Activated CD4-positive, alpha-beta T cell treated with anti-CD3 and anti-CD28 coated beads, Interleukin-2, amount 10 ng/mL, durations not matched to agents 24 days and 14 days (primary cell): Measurements from ENCODE around the gene LSM3. TPM values are rescaled to one million over a fixed set of nuclear protein-coding genes. Genes with fewer than 3 reads are reported as not detected.

ENCODE experiments used
- DNase-seq: peaks from one replicate; pipeline ENCODE4 v3.0.0; 2022
- H3K27ac Mint-ChIP-seq: one replicate; pipeline ENCODE4 v1.8.0; 2022; ENCODE audit warnings: mild to moderate bottlenecking, mixed read lengths
- H3K27me3 Mint-ChIP-seq: one replicate; pipeline ENCODE4 v1.8.0; 2022; ENCODE audit warnings: mixed read lengths
- H3K36me3 Mint-ChIP-seq: one replicate; pipeline ENCODE4 v1.8.0; 2022; ENCODE audit warnings: low read depth, mild to moderate bottlenecking, mixed read lengths
- H3K4me1 Mint-ChIP-seq: one replicate; pipeline ENCODE4 v1.8.0; 2021; ENCODE audit warnings: mixed read lengths
- H3K4me3 Mint-ChIP-seq: one replicate; pipeline ENCODE4 v1.8.0; 2022; ENCODE audit warnings: mild to moderate bottlenecking, moderate library complexity, mixed read lengths
- H3K9me3 Mint-ChIP-seq: one replicate; pipeline ENCODE4 v1.8.0; 2021; ENCODE audit warnings: mixed read lengths
- intact Hi-C: fragments of 100-400 bp; cut with micrococcal nuclease; formaldehyde crosslinking; loops from one replicate; pipeline ENCODE4 v1.15.1; 2023
- total RNA-seq: library from RNA; stranded (reverse); gene quantifications from 2 replicates; pipeline ENCODE4 v1.2.3, GENCODE V29; 2022

LSM3 gene
- total RNA-seq, 1 donor from 2014 or later, result 17.4 TPM

GRCh38 chr3:14243782-14244181 is 65.2 kb downstream of the LSM3 start:
- no peak overlapping the region for H3K4me3 Mint-ChIP-seq
- H3K36me3 Mint-ChIP-seq, result no peaks in the 10 kb centered on the region

GRCh38 chr3:14244521-14245247 is 66.1 kb downstream of the LSM3 start:
- H3K9me3 Mint-ChIP-seq, result no peaks in the 10 kb centered on the region

More at GRCh38 chr3:14243782-14244181, 65.2 kb downstream of the LSM3 start:
- Mint-ChIP-seq H3K9me3 (no peaks in the 10 kb centered on the region), H3K27ac (no peak overlapping the region), H3K27me3 (peaks cover 8% of the 10 kb centered on the region), H3K4me1 (no peaks in the 10 kb centered on the region)
- intact Hi-C loops, result no loop called here
- DNase-seq, result no peak

GRCh38 chr3:14245248-14245639 is 66.6 kb downstream of the LSM3 start:
- no peaks in the 10 kb centered on the region for H3K36me3 Mint-ChIP-seq
- H3K4me3 Mint-ChIP-seq, result no peak overlapping the region
- DNase-seq, result no peak
- H3K4me1 Mint-ChIP-seq, result no peaks in the 10 kb centered on the region
- intact Hi-C loops, result no loop called here
- no peaks in the 10 kb centered on the region for H3K9me3 Mint-ChIP-seq
- H3K27ac Mint-ChIP-seq, result no peak overlapping the region
- H3K27me3 Mint-ChIP-seq, result peaks cover 8% of the 10 kb centered on the region

More at GRCh38 chr3:14244521-14245247, 66.1 kb downstream of the LSM3 start:
- intact Hi-C loops, result no loop called here
- no peaks in the 10 kb centered on the region for H3K4me1 Mint-ChIP-seq
- no peak for DNase-seq
- H3K27ac Mint-ChIP-seq, result no peak overlapping the region
- peaks cover 8% of the 10 kb centered on the region for H3K27me3 Mint-ChIP-seq
- H3K36me3 Mint-ChIP-seq, result no peaks in the 10 kb centered on the region
- H3K4me3 Mint-ChIP-seq, result no peak overlapping the region

GRCh38 chr3:14245822-14246221 is 67.2 kb downstream of the LSM3 start:
- no peak overlapping the region for H3K4me3 Mint-ChIP-seq
- H3K36me3 Mint-ChIP-seq, result no peaks in the 10 kb centered on the region
- no peak for DNase-seq
- intact Hi-C loops, result no loop called here
- no peak overlapping the region for H3K27ac Mint-ChIP-seq
- H3K27me3 Mint-ChIP-seq, result peaks cover 3% of the 10 kb centered on the region
- no peaks in the 10 kb centered on the region for H3K4me1 Mint-ChIP-seq
- no peaks in the 10 kb centered on the region for H3K9me3 Mint-ChIP-seq

GRCh38 chr3:14246414-14246813 is 67.8 kb downstream of the LSM3 start:
- Mint-ChIP-seq H3K4me1 (no peaks in the 10 kb centered on the region), H3K9me3 (no peaks in the 10 kb centered on the region), H3K27me3 (peaks cover 3% of the 10 kb centered on the region), H3K27ac (no peak overlapping the region), H3K36me3 (no peaks in the 10 kb centered on the region), H3K4me3 (no peak overlapping the region)
- no peak for DNase-seq
- intact Hi-C loops, result no loop called here

GRCh38 chr3:14248477-14248848 is 69.8 kb downstream of the LSM3 start:
- Mint-ChIP-seq H3K4me3 (no peak overlapping the region), H3K36me3 (no peaks in the 10 kb centered on the region), H3K27ac (no peak overlapping the region), H3K9me3 (no peaks in the 10 kb centered on the region), H3K27me3 (peaks cover 2% of the 10 kb centered on the region), H3K4me1 (no peaks in the 10 kb centered on the region)
- no peak for DNase-seq
- intact Hi-C loops, result no loop called here

GRCh38 chr3:14248849-14249523 is 70.4 kb downstream of the LSM3 start:
- H3K27me3 Mint-ChIP-seq, result peaks cover 2% of the 10 kb centered on the region
- H3K4me3 Mint-ChIP-seq, result no peak overlapping the region
- DNase-seq, result no peak
- no peaks in the 10 kb centered on the region for H3K36me3 Mint-ChIP-seq
- intact Hi-C loops, result no loop called here
- H3K27ac Mint-ChIP-seq, result no peak overlapping the region
- no peaks in the 10 kb centered on the region for H3K9me3 Mint-ChIP-seq
- no peaks in the 10 kb centered on the region for H3K4me1 Mint-ChIP-seq

Other genes with a start within 250 kb of the LSM3 start
- gene CHCHD4, start 53.9 kb upstream of the LSM3 start, total RNA-seq, result 27.7 and 29.6 TPM in 2 replicates
- gene TMEM43, start 53.8 kb upstream of the LSM3 start, total RNA-seq, result 38.7 and 39.4 TPM in 2 replicates
- 29.7 and 32.3 TPM in 2 replicates for gene XPC, start 216 bp upstream of the LSM3 start, total RNA-seq
- 53.9 and 63.7 TPM in 2 replicates for gene SLC6A6, start 223.8 kb downstream of the LSM3 start, total RNA-seq